Heart right ventricle (tissue), 16 donors: ENCODE data around the gene RDH16. TPM values are rescaled to one million over a fixed set of nuclear protein-coding genes. Genes with fewer than 3 reads are reported as not detected.

ENCODE experiments used
- ATAC-seq, 8 donors: fragments of 200-7000 bp; cut with Tn5 transposase; one replicate each; pipeline ENCODE4 v1.9.1; 2020; ENCODE audit warnings: mild to moderate bottlenecking in 8 of 8, moderate library complexity in 8 of 8, moderate number of reproducible peaks in 1 of 8
- DNase-seq, 2 donors: peaks; one replicate each; pipeline ENCODE4 v3.0.0-alpha.2; 2020
- H3K27ac ChIP-seq, 10 donors: fragments of 200-600 bp; sonication (generic) in 2 of 10; one replicate each; pipeline versions ENCODE4 v1.5.0 to v1.8.0; 2020 to 2022; ENCODE audit warnings: mild to moderate bottlenecking in 3 of 10
- H3K27me3 ChIP-seq, 7 donors: fragments of 200-600 bp; one replicate each; pipeline ENCODE4 v1.8.0; 2021 to 2022; ENCODE audit warnings: mild to moderate bottlenecking in 2 of 7
- H3K36me3 ChIP-seq, 9 donors: fragments of 200-600 bp; sonication (generic) in 1 of 9; one replicate each; pipeline versions ENCODE4 v1.5.0 to v1.8.0; 2020 to 2022; ENCODE audit warnings: mild to moderate bottlenecking in 2 of 9
- H3K4me1 ChIP-seq, 9 donors: fragments of 200-600 bp; sonication (generic) in 1 of 9; one replicate each; pipeline versions ENCODE4 v1.5.0 to v1.8.0; 2020 to 2022; ENCODE audit warnings: mild to moderate bottlenecking in 4 of 9
- H3K4me3 ChIP-seq, 10 donors: fragments of 200-600 bp; sonication (generic) in 2 of 10; one replicate each; pipeline versions ENCODE4 v1.5.0 to v1.8.0; 2020 to 2022; ENCODE audit warnings: mild to moderate bottlenecking in 7 of 10, moderate library complexity in 2 of 10
- H3K9me3 ChIP-seq, 11 donors: fragments of 200-600 bp in 10 of 11; sonication (generic) in 2 of 11; one replicate each; pipeline versions ENCODE4 v1.5.0 to v1.8.0; 2013 to 2022; ENCODE audit warnings: mild to moderate bottlenecking in 2 of 11, control low read depth in 1 of 11, moderate library complexity in 1 of 11
- CTCF ChIP-seq, 9 donors: fragments of 200-600 bp; sonication (generic) in 2 of 9; IDR thresholded peaks; one replicate each; pipeline versions ENCODE4 v1.5.0 to v1.8.0; 2021 to 2022; ENCODE audit warnings: antibody characterized with exemption in 9 of 9, mild to moderate bottlenecking in 5 of 9, moderate library complexity in 1 of 9
- WGBS, 2 donors: extraction: QIAGEN DNeasy Blood & Tissue Kit; methylation state at CpG; one replicate each; pipeline ENCODE4 v1.1.7; 2013; ENCODE audit warnings: inconsistent platforms in 1 of 2; 5-methylcytosine and 5-hydroxymethylcytosine counted together
- intact Hi-C, 10 donors: fragments of 100-400 bp; cut with DNase I; formaldehyde crosslinking; loops; one replicate each; pipeline versions ENCODE4 v1.11.1 to v1.14.2; 2022
- polyA plus RNA-seq, 2 donors: library from polyadenylated mRNA; stranded (reverse); fragments of 200-250 nt; gene quantifications; one replicate each; pipeline ENCODE4 v1.2.3, GENCODE V29; 2013
- total RNA-seq, 10 donors: library from RNA; stranded (reverse); fragmentation: NEBNext Ultra II Directional in 3 of 10; extraction: Animal tissue kit (Norgen Biotek cat#: 25700) in 3 of 10; gene quantifications; one replicate each; pipeline versions ENCODE4 v1.2.1 to v1.2.4, GENCODE V29; 2021 to 2023
- donor health status: Arrhythmogenic right ventricular cardiomyopathy.
- donor health status: ischemic (EF 13 %, LVEDD 7.1; RV severe dilation, severe dysfunction).
- donor health status: healthy with polysubstance abuse.
- donor health status: DM: no; HTN: yes; CAD: no.
- donor health status: DM: no; HTN: no; CAD: no.
- donor health status: ischemic (EF 25% LVEDD 6.9; RV normal size, moderate dysfunction).
- donor health status: ischemic (EF 25% LVEDD 5.7; RV mildly dilated, moderate dysfunction).
- donor health status: healthy.
- donor health status: DM: yes; HTN: yes; CAD: no.
- donor health status: Ischemic cardiomyopathy.
- donor health status: ischemic (EF 35%, LVEDD 5.7; RV mildly dilated, moderate dysfunction).
- donor health status: nonischemic (EF 11% LVEDD 7.7; RV severe dilation, severe dysfunction).
- donor health status: DM: yes; HTN: yes; CAD: no.
- donor health status: PGD.
- donor health status: ischemic (EF 29% LVEDD 5.4; RV normal size, mild dysfunction).
- donor health status: nonischemic (EF 23%, LVEDD 6.1; RV moderate dilation, normal function).

RDH16 gene
- total and polyA plus RNA-seq, 12 donors, result 0.12 to 0.59 (median 0.23) TPM; not detected in 2

DNA sequence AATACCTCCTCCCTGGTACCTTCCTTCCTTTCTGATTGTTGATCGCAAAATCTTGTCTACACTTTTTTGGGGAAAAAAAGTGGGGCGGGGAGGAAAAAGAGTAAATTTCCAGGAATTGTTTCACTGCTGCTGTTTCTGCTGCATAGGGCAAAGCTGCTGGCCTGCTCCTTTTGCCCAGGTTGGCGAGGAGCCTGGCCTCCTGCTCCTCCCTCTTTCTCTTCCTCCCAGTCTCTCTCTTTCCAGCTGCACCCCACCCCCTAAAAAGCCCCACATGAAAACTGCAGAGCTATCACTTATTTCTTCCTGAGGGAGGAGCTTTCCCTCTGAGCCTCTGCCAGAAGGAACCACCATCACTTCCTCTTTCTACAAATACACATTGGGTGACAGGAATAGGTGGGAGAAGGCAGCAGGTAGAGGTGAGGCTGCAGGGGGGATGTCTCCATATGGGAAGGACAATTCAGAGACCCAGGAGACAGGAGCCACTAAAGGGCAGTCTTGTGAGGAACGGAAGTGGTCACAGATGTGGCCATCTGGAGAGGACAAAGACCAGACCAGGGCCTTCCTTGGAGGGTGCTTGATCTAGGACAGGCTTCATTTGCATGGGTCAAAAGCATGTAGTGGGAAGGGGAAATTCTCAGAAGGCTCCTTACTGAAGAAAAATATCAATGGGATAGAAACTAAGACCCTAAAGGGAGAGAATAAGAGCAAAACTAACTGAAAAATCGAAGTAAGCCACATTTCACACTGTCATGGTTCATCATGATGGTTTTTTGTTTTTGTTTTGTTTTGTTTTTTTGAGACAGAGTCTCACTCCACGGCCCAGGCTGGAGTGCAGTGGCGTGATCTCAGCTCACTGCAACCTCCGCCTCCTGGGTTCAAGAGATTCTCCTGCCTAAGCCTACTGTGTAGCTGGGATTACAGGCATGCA lies 34.2 kb upstream of the RDH16 start:
- Histone ChIP-seq H3K4me3 (no peak overlapping the region), H3K27ac (peak overlapping the region in 6 of 10 donors; percentile 17 to 72 (median 52)), H3K27me3 (no peaks in the 10 kb centered on the region), H3K9me3 (no peaks in the 10 kb centered on the region), H3K4me1 (peaks cover 2 to 46% (median 36%) of the 10 kb centered on the region in 9 donors), H3K36me3 (peaks cover 0 to 13% (median 0%) of the 10 kb centered on the region in 9 donors)
- peak; percentile 50 to 60 for DNase-seq
- peak; percentile 11 to 71 (median 50) for ATAC-seq
- intact Hi-C loops, result loop anchor here in 1 of 10 donors (5.0 kb wide), 1 partner anchor 154 kb away; no protein-coding TSS in a partner anchor
- 67 to 75% methylated on average over 8 of the region's 8 CpGs for WGBS, 2 donors
- no peak for TF ChIP-seq CTCF (IDR thresholded peaks at IDR 0.05)

GRCh38 chr12:56990648-56991318 lies 33.4 kb upstream of the RDH16 start:
- no peaks in the 10 kb centered on the region for H3K27me3 ChIP-seq
- peak overlapping the region in 6 of 10 donors; percentile 17 to 72 (median 46) for H3K27ac ChIP-seq
- ATAC-seq (peak in 2 of 8 donors; percentile 10), DNase-seq (no peak)
- peaks cover 2 to 46% (median 36%) of the 10 kb centered on the region in 9 donors for H3K4me1 ChIP-seq
- H3K9me3 ChIP-seq, result no peaks in the 10 kb centered on the region
- TF ChIP-seq CTCF (IDR thresholded peaks at IDR 0.05), result no peak
- H3K4me3 ChIP-seq, result no peak overlapping the region
- WGBS, 2 donors, result 48 to 51% methylated on average over 7 of the region's 7 CpGs
- peaks cover 0 to 8% (median 0%) of the 10 kb centered on the region in 9 donors for H3K36me3 ChIP-seq
- intact Hi-C loops, result loop anchor here in 1 of 10 donors (5.0 kb wide), 1 partner anchor 153 kb away; no protein-coding TSS in a partner anchor

DNA sequence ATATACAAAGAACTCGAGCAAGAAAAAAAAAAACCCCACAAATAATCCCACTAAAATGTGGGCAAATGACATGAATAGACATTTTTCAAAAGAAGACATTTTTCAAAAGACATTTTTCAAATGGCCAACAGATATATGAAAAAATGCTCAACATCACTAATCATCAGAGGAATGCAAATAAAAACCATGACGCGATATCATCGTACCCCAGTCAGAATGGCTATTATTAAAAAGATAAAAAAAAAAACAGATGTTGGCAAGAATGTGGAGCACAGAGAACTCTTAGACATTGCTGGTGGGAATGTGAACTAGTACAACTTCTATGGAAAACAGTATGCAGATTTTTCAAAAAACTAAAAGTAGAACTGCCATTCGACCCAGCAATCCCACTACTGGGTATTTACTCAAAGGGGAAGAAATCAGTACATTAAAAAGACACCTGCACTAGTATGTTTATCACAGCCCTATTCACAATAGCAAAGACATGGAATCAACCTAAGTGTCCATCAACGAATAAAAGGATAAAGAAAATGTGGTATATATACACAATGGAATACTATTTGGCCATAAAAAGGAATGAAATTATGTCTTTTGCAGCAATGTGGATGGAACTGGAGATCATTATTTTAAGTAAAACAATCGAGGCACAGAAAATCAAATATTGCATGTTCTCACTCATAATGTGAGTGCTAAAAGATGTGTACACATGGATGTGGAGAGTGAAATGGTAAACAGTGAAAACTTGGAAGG lies 32.6 kb upstream of the RDH16 start:
- no peaks in the 10 kb centered on the region for H3K27me3 ChIP-seq
- intact Hi-C loops, result loop anchor here in 8 of 10 donors (2.0 to 10.0 kb wide), 6 partner anchors 148 to 233 kb away; partner anchors contain the start of gene HSD17B6 (in 4 of the 8)
- no peak for DNase-seq
- peaks cover 2 to 46% (median 36%) of the 10 kb centered on the region in 9 donors for H3K4me1 ChIP-seq
- no peak for ATAC-seq
- no peak for TF ChIP-seq CTCF (IDR thresholded peaks at IDR 0.05)
- 66 to 73% methylated on average over 7 of the region's 7 CpGs for WGBS, 2 donors
- peak overlapping the region in 1 of 10 donors; percentile 45 for H3K27ac ChIP-seq
- H3K9me3 ChIP-seq, result no peaks in the 10 kb centered on the region
- H3K4me3 ChIP-seq, result no peak overlapping the region
- H3K36me3 ChIP-seq, result peaks cover 0 to under 1% (median 0%) of the 10 kb centered on the region in 9 donors
